Heart left ventricle (tissue), 13 donors: Measurements from ENCODE around the gene SH3D19.

Experiments used
- POLR2A ChIP-seq, 2 donors: fragments of 450-650 bp; IDR thresholded peaks; one replicate each; pipeline ENCODE4 v1.6.1; 2017; ENCODE audit warnings: antibody characterized with exemption in 2 of 2, mild to moderate bottlenecking in 2 of 2, moderate library complexity in 2 of 2
- TF ChIP-seq, protein P1 (sequence below), 12 donors: fragments of 200-600 bp; sonication (generic) in 4 of 12; IDR thresholded peaks; one replicate each; pipeline versions ENCODE4 v1.5.0 to v1.8.0; 2018 to 2022; ENCODE audit warnings: antibody characterized with exemption in 12 of 12, mild to moderate bottlenecking in 5 of 12
- donor health status: ischemic (EF 13 %, LVEDD 7.1; RV severe dilation, severe dysfunction).
- donor health status: DM: no; HTN: yes; CAD: no.
- donor health status: DM: no; HTN: no; CAD: no.
- donor health status: ischemic (EF 25% LVEDD 6.9; RV normal size, moderate dysfunction).
- donor health status: ischemic (EF 25% LVEDD 5.7; RV mildly dilated, moderate dysfunction).
- donor health status: ischemic (EF 35%, LVEDD 5.7; RV mildly dilated, moderate dysfunction).
- donor health status: nonischemic (EF 11% LVEDD 7.7; RV severe dilation, severe dysfunction).
- donor health status: DM: yes; HTN: yes; CAD: no.
- donor health status: PGD.
- donor health status: ischemic (EF 29% LVEDD 5.4; RV normal size, mild dysfunction).
- donor health status: nonischemic (EF 23%, LVEDD 6.1; RV moderate dilation, normal function).

DNA sequence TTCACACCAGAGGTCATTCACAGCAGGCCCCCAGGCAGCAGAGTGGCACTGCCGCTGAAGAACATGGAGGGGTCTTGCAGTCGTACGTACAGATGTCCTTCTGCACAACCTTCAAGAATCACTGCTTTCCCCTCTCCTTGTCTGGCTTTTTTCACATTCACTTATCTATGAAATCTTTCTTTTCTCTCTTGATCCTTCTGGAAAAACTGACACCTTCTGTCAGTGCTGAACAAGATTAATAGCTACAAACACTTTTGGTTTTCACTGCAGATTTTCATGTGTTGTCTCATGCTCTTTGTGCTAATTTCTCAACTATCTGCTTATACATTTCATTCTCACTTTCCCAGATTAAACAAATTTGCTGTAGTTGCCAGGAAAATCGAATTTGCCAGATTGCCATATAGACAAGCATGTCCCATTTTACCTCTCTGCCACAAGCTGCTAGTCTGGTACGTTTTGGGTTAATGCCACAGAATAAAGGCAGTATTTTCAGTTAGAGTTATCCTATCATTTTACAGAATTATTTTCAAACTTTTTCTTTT, 142.9 kb downstream of the SH3D19 start:
- TF ChIP-seq, protein P1, sequence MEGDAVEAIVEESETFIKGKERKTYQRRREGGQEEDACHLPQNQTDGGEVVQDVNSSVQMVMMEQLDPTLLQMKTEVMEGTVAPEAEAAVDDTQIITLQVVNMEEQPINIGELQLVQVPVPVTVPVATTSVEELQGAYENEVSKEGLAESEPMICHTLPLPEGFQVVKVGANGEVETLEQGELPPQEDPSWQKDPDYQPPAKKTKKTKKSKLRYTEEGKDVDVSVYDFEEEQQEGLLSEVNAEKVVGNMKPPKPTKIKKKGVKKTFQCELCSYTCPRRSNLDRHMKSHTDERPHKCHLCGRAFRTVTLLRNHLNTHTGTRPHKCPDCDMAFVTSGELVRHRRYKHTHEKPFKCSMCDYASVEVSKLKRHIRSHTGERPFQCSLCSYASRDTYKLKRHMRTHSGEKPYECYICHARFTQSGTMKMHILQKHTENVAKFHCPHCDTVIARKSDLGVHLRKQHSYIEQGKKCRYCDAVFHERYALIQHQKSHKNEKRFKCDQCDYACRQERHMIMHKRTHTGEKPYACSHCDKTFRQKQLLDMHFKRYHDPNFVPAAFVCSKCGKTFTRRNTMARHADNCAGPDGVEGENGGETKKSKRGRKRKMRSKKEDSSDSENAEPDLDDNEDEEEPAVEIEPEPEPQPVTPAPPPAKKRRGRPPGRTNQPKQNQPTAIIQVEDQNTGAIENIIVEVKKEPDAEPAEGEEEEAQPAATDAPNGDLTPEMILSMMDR (IDR thresholded peaks at IDR 0.05), result no peak
- no peak for TF ChIP-seq POLR2A (IDR thresholded peaks at IDR 0.05)
